T-helper 2 cell treated with Interferon-gamma antibody and Interleukin-4, amounts not matched to agents 100 ng/mL and 5 ng/mL, for 36 hours (primary cell): Measurements from ENCODE around the gene CBX3. TPM values are rescaled to one million over a fixed set of nuclear protein-coding genes. Genes with fewer than 3 reads are reported as not detected.
"Not testable (repeated sequence)": the region's sequence is repeated elsewhere in the genome, so short reads cannot be mapped to it uniquely, and the experiment has no call there.

Experiments
- intact Hi-C: fragments of 100-400 bp; cut with micrococcal nuclease; formaldehyde crosslinking; loops from one replicate; pipeline ENCODE4 v1.15.1; 2023
- total RNA-seq: library from RNA; stranded (reverse); gene quantifications from 2 replicates; pipeline ENCODE4 v1.2.3, GENCODE V29; 2022

Gene CBX3
- total RNA-seq, 1 donor from 2014 or later = 223 TPM

DNA sequence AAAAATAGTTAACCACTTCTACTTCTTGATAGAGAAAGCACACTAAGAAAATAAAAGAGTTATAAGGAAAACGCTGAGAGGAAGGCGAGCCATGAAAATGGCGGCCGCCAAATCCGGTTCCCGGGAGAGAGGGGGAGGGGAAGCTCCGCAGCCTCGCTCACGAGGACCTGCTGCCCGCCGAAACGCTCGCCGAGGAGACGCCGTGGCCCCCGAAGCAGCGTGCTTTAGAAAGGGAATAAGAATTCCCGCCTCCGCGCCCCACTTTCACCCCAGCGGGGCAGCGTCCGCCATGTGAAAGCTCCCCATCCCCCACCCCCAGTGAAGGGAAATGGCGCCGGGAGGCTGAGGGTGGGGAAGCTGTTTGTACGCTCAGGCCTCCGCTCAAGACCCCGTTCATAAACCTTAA lies 1.5 kb upstream of the CBX3 start:
- intact Hi-C loops = loop anchor here (1.0 to 10.0 kb wide), 7 partner anchors 48 to 1541 kb away; partner anchors contain the start of genes CYCS, HIBADH, NFE2L3 and TAX1BP1

DNA sequence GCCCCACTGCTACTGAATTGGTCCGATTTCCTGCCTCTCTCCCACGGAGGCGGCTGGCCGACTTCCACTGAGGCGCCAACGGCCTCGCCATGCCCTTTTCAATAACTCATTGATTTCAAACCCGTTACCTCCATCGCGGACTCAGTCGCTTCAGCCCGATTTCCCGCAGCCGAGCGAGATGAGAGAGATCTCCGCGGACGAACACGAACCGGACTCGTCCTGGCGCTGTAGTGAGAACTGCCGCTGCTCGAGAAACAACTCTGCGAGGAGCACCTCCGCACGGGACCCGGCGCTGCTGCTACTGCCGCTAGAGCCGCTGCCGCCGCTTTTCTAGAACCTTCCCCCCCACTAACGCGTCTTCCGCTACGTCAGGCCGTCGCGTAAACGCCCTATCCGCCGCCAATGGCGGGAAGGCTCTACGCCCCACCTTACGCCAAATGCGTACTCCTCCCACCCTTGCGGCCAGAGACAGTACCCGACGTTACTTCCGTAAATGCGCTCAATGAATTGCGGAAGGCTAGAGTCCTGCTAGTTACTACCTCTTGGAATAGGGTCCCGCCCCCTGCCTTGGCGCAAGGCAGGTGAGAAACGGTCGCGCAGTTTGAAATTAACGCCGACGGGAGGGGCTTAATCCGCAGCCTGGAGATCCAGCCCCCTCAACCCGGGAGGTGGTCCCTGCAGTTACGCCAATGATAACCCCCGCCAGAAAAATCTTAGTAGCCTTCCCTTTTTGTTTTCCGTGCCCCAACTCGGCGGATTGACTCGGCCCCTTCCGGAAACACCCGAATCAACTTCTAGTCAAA lies 900 bp upstream of the CBX3 start, which contains the start of gene HNRNPA2B1:
TSS of gene HNRNPA2B1 (minus strand) at position 303 of the 803 bp plus-strand sequence. CDS start at position 134, 169 bp downstream.
- intact Hi-C loops = loop anchor here (1.0 to 10.0 kb wide), 9 partner anchors 48 to 1540 kb away; partner anchors contain the start of genes CYCS, HIBADH, NFE2L3 and TAX1BP1

DNA sequence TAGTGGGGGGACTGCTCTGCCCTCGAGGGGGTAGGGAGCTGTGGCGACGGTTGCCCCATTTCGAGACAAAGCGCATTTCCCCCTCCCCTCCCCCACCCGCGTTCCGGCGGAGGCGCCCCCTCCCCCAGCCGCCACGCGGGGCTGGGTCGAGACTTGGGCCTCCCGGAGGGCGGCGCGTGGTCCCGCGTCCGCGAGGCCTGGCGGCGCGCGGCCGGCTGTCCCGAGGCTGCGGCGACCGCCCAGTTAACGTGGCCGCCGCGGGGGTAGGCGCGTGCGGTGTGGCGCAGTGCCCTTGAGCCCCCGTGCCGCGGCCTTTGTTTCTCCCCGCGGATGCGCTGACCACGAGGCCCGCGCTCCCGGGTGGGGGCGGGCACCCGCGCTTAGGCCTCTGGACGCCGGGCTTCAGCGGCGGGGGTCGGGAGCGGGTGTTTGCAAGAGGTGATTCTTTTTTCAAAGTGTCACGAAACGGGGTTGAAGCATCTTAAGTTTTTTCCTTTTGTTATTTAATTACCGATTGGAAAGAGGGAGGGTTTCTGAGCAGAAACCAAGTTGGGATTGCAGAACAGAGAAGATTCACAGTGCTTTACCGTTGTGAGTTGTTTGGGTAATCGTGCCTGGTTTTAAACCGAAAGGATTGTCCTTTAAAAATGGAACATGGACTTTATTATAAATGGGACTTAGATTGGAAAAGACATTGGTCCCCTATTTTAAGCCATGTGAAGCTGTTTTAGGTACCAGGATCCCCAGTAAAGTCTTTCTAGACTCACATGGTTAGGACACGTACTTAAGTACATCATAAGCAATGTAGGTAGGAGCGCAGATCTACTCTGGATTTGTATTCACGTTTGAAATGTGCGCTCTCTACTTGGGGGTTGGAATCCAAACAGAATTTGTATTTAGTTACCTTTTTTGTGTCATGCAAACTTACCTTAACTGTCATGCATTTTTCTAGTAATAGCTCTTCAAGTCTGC lies 760 bp downstream of the CBX3 start:
- intact Hi-C loops = loop anchor here (5.0 to 10.0 kb wide), 2 partner anchors 465 to 1462 kb away; partner anchors contain the start of gene HIBADH

DNA sequence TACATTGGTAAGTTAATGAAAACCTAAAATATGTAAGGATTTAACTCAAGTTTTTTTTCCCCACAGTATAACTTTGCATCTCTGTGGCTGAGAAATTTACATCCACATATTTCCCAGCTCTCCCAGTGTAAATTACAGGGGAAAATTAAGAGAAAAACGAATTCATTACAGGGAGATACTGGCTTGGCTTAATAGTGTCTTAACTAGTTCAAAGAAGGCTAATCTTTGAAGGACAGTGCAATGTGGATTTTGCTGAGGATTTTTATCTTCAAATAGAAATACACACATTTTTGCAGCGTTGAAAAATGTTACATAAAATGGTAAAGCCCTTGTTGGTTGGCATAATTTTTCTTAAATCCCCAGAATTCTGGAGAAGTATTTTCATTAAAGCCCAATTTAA lies 1.5 kb downstream of the CBX3 start:
- intact Hi-C loops = loop anchor here (5.0 to 10.0 kb wide), 2 partner anchors 464 to 1462 kb away; partner anchors contain the start of gene HIBADH

DNA sequence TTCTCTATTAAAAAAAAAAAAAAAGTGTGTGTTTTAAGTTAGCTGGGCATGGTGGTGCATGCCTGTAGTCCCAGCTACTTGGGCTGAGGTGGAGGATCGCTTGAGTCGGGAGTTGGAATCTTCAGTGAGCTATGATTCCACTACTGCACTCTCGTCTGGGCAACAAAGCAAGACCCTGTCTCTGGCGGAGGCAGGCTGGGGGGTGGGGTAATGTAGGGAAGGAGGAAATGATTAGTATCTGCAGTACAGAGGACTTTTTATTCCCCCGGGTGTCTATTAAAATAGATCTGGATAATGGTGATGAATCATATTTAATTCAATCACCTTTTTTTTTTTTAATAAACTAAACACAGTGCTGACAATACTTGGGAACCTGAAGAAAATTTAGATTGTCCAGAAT lies 6.5 kb downstream of the CBX3 start:
- intact Hi-C loops = loop anchor here (10.0 kb wide), 1 partner anchor 1457 kb away; the partner anchor contains the start of gene HIBADH

DNA sequence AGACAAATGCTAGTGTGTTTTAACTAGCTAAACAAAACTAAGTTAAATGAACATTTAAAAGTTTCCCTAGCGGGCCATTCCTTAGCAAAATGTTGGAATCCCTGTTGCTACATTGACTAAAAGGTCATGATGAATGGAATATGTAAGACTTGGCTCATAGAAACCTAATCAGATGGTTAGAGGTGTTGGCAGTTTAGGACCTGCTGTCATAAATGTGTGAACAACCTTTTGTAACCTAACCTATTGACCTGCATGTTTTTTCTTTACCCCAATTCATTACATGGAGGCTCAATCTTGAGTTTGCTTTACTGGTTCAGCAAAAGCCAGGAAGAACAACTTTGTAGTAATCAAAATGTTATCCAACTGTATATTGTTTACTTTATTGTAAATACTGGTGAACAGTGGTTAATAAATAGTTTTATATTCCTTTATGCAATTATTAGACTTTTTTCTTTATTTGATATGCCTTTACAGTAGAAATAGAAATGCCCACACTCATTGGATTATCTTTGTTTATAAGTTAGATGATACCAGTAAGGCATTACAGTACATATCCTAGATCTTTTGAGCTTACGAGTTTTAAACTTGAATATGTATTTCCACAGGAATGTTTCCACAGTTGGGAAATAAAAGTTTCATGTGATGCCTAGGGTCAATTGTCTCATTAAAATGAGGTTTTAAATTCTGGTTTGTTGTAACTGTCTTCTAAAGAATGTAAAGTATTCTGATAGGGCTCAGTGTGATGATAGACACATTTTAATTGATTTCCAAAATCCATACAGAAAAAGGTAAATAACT lies 11.6 kb downstream of the CBX3 start:
- intact Hi-C loops = no loop called here

DNA sequence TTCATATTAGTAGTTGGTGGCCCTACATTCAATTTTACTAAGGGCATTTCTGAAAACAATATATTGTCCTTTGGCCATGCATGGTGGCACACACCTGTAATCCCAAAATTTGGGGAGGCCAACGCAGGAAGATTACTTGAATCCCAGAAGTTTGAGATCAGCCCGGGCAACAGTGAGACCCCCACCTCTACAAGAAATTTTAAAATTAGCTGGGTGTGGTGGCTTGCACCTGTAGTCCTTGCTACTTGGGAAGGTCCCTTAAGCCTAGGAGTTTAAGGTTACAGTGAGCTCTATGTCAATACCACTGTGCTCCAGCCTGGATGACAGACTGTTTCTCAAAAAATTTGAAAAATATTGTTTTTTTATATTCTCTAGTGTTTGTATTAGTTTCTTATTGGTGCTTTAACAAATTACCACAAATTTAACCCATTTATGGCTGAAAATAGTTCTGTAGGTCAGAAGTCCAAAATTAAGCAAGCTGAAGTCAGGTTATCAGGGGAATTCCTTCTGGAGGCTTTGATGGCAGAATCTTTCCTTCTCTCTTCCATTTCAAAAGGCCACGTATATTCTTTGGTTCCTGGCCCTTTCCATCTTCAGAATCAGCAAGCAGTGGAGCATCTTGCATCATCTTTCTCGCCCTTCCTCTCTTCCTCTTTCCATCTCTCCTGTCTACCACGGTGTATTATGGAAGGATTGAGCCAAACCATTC lies 12.4 kb downstream of the CBX3 start:
- intact Hi-C loops = no loop called here

DNA sequence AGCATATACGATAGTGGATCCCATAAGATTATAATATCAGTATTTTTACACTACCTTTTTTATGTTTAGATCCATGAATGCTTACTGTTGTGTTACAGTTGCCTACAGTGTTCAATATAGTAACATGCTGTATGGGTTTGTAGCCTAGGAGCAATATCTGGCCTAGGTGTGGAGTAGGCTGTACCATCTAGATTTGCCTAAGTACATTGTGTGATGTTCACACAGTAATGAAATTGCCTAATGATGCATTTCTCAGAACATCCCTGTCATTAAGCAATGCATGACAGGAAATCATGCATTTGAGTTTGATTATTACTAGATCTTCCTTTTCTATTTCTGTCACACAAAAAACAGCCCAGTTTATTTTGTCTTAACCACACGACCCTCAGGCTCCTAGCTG lies 14.5 kb downstream of the CBX3 start:
- intact Hi-C loops = no loop called here

DNA sequence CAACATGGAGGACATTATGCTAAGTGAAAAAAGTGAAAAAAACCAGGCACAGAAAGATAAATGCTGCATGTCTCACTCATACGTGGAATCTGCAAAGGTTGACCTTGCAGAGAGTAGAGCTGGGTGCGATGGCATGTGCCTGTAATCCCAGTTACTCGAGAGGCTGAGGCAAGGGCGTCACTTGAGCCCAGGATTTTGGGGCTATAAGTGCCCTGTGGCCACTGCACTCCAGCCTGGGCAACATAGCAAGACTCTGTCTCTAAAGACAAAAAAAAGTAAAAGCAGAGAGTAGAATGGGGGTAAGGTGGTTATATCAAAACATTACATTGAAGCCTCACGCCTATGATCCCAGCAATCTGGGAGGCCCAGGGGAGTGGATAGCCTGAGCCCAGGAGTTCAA lies 22.8 kb downstream of the CBX3 start:
- intact Hi-C loops = no loop called here

DNA sequence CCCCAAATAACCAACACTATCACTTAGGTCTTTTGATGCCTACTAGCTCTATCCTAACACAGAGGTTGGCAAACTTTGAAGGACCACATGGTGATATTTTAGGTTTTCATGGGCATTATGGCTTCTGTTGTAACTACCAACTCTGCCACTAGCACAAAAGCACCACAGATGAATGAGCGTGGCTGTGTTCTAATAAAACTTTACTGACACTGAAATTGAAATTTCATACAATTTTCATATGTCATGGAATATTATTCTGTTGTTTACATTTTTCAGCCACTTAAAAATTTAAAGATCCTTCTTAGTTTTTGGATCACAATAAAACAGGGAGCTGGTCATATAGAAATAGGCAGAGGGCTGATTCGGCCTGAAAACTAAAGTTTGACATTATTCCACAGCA lies 26.4 kb downstream of the CBX3 start:
- intact Hi-C loops = no loop called here

DNA sequence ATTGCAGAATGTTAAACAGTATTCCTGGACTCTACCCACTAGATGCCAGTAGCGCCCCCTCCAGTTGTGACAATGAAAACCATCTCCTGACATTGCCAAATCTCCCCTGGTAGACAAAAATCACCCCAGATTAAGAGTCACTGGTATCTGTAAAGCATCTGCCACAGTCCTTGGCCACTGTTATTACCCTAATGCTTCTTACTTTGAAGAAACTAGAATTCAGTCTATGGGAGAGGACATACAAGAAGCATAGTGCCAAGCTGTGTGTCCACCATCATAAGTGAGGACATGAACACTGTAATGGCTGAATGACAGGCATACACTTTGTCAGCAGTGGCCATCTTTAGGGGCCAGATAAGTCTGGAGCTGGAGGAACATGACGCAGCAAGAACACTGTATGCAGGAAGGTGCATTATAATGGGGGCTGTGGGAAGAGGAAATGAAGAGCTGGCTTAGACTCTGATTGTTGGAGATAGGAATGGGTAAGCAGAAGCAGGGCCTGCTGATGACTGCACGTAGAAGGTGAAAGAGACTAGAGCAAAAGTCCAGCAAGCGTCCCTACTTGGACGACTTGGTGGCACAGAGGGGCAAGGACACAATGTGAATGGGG lies 32.5 kb downstream of the CBX3 start:
- intact Hi-C loops = no loop called here

DNA sequence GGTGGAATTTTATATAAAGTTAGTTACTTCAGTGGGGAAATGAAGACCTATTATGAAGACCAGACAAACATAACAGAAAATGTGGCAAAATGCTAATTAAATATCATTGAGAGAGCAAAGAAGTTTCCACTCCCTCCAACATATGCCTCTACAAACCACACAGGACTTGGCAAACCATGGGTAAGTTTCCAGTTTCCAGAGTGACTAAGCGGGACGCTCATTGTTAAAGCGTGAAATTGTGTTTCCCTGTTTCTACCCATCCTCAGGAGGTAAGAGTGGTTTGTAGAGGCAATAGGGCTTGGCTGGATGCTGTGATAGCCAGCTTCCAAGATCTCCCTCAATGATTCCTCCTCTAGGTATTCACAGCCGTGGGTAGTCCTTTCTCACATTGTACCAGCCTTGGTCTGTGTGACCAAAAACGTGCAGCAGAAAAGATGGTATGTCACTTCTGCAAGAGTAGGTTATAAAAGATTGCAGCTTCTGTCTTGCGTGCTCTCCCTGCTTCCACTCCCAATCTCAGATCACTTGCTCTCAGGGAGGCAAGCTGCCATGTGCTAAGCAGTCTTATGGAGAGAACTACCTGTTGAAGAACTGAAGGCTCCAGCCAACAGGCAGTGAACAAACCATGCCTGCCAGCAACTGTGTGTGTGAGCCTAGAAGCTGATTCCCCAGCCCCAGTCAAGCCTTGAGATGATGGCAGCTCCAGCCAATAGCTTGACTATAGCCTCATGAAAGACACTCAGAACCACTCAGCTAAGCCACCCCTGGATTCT lies 35.7 kb downstream of the CBX3 start:
- intact Hi-C loops = no loop called here

DNA sequence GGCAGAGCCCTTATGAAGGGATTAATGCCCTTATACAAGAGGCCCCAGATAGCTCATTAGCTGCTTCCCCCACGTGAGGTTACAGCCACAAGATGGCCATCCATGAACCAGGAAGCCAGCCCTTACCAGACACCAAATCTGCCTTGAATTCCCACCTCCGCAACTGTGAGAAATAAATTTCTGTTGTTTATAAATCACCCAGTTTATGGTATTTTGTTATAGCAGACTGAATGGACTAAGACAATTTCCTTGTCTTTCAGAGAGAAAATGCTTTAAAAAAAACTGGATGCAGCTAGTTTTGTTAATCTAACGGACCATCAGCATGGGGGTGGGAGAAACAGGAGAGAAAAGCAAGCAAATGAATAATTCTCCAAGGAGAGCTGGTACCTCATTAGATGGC lies 36.5 kb downstream of the CBX3 start:
- intact Hi-C loops = no loop called here

DNA sequence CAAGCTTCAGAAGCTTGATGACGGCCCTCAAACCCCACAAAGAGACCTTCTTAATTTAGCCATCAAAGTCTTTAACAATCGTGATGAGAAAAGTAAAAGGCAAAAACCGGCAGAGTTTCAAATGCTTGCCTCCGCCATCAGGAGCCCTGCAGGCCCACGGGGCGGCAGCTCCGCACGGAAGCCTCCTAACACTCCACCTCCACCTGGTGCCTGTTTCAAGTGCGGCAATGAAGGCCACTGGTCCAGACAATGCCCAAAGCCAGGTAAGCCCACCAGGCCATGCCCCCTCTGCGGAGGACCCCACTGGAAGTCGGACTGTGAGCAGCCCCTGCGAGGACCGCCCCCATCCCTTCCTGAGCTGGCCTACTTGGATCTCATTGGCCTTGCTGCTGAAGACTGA lies 43.6 kb downstream of the CBX3 start:
- intact Hi-C loops = no loop called here

DNA sequence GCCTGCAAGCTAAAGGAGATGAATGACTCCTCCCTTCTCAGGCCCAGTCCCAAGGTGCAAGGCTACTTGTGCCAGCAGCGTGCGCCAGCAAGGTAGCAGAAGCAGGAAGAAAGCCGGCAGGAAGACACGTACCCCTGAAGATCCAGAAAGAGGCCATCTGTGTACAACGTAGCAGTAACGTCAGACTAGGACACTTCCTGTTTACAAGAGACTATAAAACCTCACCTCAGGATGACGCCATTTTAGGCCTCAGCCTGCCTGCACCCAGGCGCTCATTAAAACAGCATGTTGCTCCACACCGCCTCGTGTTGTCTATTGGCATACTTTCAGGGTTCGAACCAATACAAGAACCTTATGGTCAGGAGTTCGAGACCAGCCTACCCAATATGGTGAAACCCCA lies 48.7 kb downstream of the CBX3 start:
- intact Hi-C loops = no loop called here

DNA sequence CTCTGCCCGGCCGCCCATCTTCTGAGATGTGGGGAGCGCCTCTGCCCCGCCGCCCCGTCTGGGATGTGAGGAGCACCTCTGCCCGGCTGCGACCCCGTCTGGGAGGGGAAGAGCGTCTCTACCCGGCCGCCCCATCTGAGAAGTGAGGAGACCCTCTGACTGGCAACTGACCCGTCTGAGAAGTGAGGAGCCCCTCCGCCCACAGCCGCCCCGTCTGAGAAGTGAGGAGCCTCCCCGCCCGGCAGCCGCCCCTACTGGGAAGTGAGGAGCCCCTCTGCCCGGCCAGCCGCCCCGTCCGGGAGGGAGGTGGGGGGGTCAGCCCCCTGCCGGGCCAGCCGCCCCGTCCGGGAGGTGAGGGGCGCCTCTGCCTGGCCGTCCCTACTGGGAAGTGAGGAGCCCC lies 60.3 kb downstream of the CBX3 start:
- intact Hi-C loops = not testable (repeated sequence)
